HG03432 (cell line): Measurements from ENCODE around the gene DNAH2.
A peak's percentile ranks its signal among the peaks of the same experiment; 100 is the strongest.

Experiments
- ATAC-seq: cut with Tn5 transposase; IDR thresholded peaks from one replicate; pipeline ENCODE4 v1.9.1; 2021; ENCODE audit warnings: mild to moderate bottlenecking, moderate library complexity; ENCODE audit not compliant: unreplicated experiment

DNAH2 gene

DNA sequence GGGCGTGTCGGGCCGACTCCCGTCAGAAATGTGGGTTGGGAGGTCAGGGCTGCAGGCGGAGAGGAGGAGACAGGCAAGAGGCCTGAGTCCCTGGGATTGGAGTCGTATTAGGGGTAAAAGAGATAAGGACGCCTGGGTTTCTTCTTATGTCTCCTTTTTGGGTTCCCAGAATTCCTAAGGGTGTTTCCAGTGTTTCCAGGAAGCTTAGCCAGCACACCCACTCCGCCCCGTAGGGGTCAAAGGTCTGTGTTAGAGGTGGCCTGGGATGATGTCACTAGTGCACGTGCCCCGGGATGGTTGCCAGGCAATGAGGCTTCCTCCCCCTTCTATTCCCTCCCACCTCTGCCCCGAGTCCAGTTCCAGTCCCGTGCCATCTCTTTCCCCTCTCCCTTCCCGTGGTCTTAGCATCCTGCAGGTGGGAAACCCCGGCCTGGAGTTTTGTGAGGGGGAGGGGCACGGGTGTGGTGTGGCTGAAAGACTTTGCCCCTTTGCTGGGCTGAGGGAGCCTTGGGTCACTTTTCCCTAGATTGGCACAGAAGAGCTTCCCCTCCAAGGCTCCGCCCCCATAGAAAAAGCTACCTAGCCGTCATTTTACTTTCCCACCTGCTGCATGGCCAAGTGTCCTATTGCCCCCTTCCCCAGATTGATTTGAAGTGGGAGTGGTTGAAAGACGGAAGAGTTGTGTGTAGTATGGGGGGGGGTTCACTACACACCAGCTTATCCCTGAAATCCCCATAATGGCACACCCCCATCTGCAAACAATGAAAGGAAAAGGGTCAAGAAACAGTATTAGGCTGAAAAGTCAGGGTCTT is 119.3 kb downstream of the DNAH2 start:
- no peak for ATAC-seq

DNA sequence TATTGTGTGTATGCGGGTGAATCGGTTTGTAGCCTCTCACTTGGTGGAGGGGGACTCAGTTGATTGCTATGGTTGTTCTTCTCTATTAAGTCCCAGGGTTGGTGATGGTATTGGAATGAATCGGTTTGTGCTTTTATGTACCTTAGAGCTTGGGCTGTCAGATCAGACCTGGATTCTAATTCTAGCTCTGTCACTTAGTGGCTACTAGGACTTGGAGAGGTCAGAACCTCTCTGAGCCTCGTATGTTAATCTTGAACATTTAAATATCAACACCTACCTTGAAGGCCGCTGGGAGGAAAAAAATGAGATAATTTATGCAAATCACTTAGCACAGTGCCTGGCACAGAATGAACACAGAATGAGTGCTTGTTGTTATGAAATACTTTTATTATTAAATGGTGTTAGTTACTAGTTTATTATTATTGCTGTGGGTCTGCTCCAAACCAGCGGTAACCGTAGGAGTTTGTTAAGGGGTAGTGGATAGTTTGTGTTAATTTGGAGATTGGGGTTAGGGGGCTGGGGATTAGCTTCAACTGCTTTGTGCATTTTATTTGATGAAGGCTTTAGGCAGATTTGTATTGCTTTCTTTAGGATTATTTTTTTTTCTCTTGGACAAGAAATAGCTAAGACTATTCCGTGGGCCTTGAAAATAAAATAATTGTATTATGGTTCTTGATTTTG is 120.0 kb downstream of the DNAH2 start:
- no peak for ATAC-seq

DNA sequence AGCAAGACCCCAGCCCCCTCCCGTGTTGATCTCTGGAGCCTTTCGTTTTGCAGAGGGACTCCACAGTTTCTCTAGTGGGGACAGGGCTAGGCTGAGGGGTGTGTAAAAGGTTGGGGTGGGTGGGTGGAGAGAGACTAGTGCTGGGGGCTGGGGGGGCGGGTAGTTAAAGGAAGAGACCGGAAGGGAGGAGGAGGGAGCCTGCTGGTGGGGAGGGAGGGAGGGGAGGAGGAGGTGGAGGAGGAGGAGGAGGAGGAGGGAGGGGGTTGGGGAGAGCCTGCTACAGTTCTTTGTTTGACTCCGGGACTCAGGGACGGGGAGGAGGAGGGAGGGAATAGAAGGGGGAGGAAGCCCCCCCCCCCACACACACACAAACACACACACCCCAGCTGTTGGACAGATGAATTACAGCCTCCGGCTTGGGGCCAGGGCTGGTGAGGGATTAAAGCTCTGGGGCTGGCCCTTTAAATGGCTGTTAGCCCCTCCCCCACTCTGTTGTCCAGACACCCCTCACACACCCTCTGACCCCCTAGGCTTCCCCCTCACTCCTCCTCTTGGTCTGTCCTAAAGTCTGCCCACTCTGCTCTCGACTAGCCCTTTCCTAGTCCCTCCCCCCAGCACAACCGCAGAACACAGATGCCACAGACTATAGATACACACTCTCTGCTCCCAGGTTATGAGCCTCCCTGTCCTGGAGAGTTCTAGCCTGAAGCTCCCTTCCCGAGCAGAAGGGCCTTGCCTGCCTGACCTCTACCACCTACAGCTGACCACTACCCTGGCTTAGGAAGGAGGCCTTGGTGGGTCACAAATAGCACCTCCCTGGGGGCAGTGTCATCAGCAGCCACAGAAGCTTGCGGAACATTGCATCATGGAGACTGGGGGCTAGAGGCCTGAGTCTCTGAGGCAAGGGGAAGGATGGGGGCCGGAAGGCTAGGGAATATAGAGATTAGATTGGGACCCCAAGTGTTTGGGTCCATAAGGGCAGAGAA is 120.8 kb downstream of the DNAH2 start:
- ATAC-seq: no peak

DNA sequence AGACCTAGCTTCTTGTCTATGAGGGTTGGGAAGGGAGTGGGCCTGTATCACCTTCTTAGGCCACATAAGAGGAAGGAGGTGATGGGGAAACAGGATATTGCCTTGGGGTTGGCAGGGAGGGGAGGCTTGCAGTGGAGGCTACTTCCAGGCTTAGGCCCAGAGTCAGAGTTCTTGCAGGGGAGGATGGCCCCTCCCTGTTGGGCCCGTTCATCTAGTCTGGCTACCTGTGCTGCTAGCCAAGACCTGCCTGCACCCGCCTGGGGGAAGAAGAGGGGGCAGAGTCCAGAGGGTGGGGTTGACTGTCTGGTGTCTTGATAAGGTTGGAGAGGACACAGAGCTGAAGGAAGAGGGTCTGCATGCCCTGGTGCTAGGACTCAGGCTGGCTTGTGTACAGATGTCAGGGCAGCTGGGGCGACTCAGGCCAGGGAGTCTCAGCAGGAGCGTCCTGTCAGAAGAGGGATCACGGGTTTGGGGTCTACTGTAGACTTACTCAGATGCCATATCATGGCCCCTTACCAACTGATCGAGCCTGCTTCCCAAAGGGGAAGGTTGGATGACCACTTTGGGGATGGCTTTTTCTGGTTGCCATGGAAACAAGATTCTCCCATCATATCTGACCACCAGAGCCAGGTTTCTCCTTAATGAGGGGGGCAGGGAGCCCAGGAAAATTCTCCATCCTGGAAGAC is 121.8 kb downstream of the DNAH2 start:
- ATAC-seq: no peak

DNA sequence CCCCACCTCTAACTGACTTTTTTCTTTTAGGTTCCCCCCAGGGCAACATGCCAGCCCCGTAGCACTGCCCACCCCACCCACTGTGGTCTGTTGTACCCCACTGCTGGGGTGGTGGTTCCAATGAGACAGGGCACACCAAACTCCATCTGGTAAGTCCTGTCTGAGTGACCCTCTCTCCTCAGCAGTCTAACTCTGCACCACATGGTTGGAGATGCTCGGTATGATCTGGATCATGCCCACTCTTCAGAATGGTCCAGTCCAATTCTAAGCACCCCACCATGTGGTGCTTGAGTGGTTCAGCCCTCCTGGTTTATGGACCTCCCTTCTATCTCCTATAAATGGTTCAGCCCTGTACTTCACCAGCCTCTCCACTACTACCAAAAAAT is 122.3 kb downstream of the DNAH2 start:
- ATAC-seq: no peak

DNA sequence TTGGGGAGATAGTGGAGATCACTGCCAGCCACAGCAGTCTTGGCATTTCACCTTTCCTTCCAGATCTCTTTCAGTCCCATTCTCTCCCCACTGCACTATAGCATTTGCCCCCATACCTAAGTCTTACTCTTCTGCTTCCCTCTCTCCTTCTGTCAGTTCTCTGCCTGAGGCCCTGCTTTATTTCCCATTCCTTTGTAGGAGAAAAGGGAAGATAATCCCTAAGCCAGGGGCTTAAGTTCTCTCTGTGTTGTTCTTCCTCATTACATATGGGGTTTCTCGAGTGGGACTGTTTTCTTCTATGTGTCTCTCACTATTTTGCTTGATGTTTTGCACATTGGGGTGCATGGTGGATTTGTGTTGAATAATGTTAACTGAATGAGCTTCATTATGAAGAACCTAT is 122.9 kb downstream of the DNAH2 start:
- ATAC-seq: no peak

DNA sequence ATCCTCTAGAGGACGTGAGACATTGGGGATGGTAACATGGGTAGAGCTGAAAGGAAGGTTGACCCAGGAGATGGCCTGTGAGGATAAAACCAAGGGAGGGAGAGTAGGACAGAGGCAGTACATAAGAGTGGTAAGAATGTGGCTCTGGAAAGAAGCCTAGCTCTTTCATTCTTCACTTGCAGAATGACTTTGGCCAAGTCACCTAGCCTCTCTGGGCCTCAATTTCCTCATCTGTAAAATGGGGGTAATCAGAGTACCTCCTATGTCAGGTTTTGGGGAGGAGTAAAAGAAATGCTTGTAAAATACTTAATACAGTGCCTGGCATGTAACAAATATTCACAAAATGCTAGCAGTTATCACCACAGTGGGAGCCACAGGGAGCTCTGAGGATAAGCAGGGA is 123.3 kb downstream of the DNAH2 start:
- ATAC-seq: no peak

DNA sequence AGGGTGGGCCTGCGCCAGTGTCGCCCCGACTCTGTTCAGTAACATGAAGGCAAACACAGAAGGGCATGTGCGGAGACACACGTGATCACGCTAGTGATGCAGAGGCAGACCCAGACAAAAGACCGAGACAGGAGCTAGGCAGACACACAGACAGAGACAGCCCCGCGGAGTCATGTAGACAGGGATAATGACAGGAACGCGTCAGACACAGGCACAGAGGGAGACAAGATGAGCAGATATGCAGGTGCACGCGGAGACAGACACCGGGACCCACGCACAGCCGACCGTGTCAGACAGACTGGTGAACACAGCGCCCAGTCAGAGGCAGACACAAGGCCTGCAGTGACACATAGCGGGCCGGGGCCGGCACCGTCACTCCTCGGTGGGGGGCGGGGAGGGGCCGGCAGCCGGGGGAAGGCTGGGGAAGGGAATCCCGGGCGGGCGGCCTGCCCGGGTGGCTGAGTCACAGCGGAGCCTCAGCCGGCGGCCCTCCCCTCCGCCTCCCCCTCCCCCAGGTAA is 123.9 kb downstream of the DNAH2 start:
- ATAC-seq: peak; percentile 13

DNA sequence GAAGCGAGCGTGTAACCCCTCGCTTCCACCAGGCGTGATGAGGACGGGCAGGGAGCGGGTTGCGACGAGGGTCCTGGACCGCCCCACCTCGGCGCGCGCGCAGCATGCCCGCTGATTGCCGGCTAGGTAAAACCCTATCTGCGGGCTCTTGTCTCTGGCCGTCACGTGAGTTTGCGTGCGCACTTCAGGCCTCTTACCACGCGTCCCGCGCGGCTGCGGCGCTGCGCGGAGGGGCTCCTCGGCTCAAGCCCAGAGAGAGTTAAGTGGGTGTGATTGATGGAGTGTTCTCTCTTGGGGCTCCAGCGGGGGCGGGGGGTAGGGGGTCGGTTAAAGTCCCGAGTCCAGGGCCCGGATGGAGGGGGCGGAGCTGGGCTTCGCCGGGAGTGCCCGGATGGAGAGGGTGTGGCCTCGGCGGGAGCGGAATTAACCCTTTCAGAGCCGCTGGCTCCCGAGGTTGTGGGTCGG is 124.4 kb downstream of the DNAH2 start:
- ATAC-seq: peak; percentile 28

DNA sequence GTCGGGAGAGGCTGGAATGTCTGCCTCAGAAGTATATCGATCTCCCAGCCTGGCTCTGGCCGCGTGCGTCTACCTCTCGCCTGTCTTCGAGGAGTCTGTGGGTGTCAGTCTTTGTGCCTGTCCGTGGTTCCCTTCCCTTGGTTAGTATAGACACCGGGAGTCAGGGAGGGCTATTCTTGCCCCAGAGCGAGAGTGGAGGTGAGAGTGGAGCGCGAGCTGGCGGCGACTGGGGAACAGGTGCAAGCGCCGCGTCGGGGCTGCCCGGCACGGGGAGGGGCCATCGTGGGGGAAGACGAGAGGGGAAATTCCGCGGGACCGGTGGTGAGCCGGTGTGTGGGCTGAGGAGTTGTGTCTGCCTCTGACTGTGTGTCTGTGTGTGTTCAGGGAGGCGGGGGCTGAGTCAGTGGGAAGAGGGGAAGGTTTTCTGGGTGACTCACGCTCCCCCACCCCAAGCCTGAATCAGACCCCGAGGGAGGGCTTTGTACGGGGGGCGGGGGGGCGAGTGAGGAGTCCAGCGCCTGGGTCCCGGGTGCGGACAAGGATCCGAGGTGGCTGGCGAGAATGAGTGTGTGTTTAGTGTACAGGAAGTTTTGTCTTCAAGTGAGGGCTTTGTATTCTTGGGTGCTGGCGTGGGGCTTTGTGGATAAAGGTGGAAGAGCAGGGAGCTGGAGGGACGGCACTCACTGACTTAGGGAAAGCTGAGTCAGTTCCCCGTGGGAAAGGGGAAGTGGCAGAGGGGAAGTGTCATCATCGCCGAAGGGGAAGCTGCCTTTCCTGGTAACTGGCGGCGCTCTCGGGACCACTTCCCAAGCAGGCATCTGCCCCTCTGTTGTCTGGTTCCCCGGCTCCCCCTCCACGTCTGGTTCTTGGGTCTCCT is 125.1 kb downstream of the DNAH2 start:
- ATAC-seq: peak; percentile 31

DNA sequence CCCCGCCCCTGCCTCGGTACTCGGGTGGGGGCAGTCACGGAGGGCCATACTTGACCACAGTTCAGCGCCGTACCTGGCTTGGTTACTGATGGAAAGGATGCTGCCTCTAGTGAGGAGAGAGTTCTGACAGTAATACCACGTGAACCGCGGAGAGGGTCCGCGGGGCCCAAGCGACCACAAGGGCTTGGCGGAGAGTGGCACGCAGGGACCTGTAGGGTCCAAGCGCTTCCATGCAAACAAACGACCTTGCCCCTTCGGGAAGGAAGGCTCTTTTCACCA is 125.7 kb downstream of the DNAH2 start:
- ATAC-seq: no peak

DNA sequence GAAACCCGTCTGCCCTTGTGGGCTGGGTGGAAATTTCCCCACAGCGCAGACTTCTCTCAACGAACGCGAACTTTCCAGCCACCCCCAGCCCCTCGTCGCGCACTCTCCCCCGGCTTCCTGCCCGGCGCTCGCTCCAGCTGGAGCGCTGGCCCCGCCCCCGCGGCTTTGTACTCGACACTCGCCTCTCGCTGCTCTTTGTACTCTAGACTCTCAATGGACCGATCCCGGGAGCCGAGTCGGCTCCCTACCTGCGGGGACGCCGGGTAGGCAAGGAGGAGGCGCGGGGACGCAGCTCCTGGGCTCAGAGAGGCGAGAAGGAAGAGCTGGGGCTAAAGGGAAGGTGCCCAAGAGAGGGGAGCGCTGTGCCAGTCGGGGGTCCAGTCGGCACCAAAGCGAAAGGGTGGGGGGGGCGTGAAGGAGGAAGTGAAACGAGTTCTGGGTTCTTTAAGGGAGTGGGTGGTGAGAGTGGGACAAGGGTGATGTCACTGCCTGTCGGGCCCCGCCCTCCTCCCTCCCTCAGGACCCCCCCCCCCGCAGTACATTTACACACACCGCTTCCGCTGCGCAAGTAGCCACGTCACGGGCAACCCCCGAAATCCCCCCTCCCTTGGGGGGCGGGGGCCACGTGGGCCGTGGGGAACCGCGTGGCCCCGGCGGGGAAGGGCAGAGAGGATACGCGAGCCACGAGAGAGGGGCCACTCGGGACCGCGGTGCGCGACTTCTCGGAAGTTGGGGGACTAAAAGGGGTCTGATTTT is 126.2 kb downstream of the DNAH2 start:
- peak; percentile 30 for ATAC-seq

DNA sequence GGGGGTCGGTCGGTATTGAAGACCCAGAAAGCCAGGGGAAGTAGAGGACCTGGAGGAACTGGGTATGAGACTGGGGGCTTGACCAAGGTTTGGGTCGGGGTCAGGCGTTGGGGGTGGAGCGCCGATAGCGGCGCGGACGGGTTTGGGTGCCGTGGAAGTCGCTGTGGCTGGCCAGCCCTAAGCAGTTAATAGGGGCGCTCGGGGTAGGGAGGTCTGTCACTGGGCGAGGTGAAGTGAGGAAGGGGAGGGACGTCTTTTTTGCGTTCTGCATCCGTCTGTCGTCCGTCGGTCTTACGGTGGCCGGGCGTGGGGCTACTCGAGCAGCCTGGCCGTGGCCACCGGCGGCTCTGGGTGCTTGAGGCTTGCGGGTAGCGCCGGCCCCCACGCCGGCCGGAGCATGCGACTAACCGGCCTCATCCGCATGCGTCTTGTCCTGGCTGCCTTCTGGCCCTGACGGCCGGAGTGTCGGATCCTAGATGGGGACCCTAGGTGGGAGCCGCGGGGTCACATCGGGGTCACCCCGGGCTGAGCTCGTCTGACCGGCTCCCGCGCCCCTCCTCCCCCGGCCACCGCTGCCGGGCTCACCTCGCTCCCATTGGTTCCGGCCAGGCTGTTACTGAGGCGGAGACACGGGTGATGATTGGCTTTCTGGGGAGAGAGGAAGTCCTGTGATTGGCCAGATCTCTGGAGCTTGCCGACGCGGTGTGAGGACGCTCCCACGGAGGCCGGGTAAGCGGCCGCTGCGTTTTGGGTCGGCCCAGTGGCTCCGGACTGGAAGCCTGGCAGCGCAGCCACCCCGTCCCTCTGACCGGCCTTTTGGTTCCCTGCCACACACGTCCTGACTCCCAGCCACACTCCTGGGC is 127.0 kb downstream of the DNAH2 start:
- ATAC-seq: peak; percentile 39

DNA sequence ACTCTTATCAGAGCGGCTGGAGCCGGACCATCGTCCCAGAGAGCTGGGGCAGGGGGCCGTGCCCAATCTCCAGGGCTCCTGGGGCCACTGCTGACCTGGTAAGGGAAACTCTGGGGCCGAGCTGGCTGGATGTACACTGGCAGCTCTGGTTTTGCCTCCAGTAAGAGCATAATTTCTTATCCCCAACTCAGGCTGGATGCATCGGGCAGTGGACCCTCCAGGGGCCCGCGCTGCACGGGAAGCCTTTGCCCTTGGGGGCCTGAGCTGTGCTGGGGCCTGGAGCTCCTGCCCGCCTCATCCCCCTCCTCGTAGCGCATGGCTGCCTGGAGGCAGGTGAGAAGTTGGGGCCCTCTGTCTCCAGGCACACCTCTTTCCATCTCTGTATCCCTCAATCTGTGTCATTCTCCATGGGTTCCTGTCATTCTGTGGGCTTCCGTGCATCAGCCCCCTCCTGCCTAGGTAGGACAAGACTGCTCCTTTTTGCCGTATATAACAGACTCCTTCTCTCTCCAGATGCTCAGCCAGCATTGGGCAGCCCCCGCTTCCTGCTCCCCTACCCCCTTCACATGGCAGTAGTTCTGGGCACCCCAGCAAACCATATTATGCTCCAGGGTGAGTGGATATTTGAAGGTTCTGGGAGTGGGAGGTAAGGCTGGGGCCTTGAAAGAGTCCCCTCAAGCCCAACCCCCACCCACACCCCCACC is 128.0 kb downstream of the DNAH2 start:
- no peak for ATAC-seq

DNA sequence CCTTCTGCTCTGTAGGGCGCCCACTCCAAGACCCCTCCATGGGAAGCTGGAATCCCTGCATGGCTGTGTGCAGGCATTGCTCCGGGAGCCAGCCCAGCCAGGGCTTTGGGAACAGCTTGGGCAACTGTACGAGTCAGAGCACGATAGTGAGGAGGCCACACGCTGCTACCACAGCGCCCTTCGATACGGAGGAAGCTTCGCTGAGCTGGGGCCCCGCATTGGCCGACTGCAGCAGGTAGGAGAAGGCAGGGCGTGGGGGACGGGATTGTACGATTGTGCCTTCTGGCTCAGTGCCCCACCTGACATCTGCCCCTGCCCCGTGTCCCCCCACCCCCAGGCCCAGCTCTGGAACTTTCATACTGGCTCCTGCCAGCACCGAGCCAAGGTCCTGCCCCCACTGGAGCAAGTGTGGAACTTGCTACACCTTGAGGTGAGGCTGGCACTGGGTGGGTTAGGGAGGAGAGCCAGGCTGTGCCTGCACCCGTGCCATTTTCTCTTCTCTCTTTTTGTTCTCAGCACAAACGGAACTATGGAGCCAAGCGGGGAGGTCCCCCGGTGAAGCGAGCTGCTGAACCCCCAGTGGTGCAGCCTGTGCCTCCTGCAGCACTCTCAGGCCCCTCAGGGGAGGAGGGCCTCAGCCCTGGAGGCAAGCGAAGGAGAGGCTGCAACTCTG is 128.7 kb downstream of the DNAH2 start:
- no peak for ATAC-seq

DNA sequence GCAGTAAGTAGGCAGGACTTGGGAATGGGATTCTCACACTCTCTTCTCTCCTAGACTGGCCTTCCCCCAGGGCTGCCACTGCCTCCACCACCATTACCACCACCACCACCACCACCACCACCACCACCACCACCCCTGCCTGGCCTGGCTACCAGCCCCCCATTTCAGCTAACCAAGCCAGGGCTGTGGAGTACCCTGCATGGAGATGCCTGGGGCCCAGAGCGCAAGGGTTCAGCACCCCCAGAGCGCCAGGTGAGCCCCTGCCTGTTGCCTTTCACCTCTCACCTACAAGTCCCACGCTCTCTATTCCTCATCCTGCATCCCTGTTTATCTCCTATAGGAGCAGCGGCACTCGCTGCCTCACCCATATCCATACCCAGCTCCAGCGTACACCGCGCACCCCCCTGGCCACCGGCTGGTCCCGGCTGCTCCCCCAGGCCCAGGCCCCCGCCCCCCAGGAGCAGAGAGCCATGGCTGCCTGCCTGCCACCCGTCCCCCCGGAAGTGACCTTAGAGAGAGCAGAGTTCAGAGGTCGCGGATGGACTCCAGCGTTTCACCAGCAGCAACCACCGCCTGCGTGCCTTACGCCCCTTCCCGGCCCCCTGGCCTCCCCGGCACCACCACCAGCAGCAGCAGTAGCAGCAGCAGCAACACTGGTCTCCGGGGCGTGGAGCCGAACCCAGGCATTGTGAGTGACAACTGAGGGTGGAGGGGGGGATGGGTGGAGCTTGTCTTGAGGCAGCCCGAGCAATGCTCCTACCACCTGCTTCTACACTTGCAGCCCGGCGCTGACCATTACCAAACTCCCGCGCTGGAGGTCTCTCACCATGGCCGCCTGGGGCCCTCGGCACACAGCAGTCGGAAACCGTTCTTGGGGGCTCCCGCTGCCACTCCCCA is 129.5 kb downstream of the DNAH2 start:
- ATAC-seq: no peak
